H9 (cell line): ENCODE data around the gene BARX2. TPM values are rescaled to one million over a fixed set of nuclear protein-coding genes. Genes with fewer than 3 reads are reported as not detected.

Experiments
- DNase-seq: peaks from one replicate; pipeline ENCODE4 v3.0.0-alpha.2; 2017
- H2AFZ ChIP-seq: one replicate; pipeline ENCODE4 v1.6.1; 2013; ENCODE audit warnings: mild to moderate bottlenecking, low read length, control low read depth, moderate library complexity
- H2AK5ac ChIP-seq: 2 replicates; pipeline ENCODE4 v1.6.1; 2013; ENCODE audit warnings: low read length, control low read depth, mixed read lengths; ENCODE audit not compliant: insufficient read length
- H2BK120ac ChIP-seq: one replicate; pipeline ENCODE4 v1.6.1; 2013; ENCODE audit warnings: low read depth, mild to moderate bottlenecking, low read length, control low read depth, inconsistent platforms; ENCODE audit not compliant: poor library complexity, severe bottlenecking
- H2BK12ac ChIP-seq: 2 replicates; pipeline ENCODE4 v1.6.1; 2013; ENCODE audit warnings: low read length, control low read depth, mixed read lengths, low read depth; ENCODE audit not compliant: insufficient read length
- H2BK15ac ChIP-seq: 2 replicates; pipeline ENCODE4 v1.6.1; 2013; ENCODE audit warnings: low read depth, low read length, control low read depth
- H2BK20ac ChIP-seq: one replicate; pipeline ENCODE4 v1.6.1; 2013; ENCODE audit warnings: low read depth, mild to moderate bottlenecking, low read length, control low read depth, inconsistent platforms; ENCODE audit not compliant: poor library complexity, severe bottlenecking
- H2BK5ac ChIP-seq: 2 replicates; pipeline ENCODE4 v1.6.1; 2013; ENCODE audit warnings: low read length, control low read depth, mixed read lengths; ENCODE audit not compliant: insufficient read length
- H3K14ac ChIP-seq: 2 replicates; pipeline ENCODE4 v1.6.1; 2013; ENCODE audit warnings: low read length, control low read depth; ENCODE audit not compliant: insufficient read depth
- H3K18ac ChIP-seq: 2 replicates; pipeline ENCODE4 v1.6.1; 2013; ENCODE audit warnings: low read depth, mild to moderate bottlenecking, mixed read lengths, low read length, control low read depth; ENCODE audit not compliant: insufficient read length
- H3K23ac ChIP-seq: 2 replicates; pipeline ENCODE4 v1.6.1; 2013; ENCODE audit warnings: low read length, control low read depth, mixed read lengths, low read depth; ENCODE audit not compliant: insufficient read length
- H3K23me2 ChIP-seq: 2 replicates; pipeline ENCODE4 v1.6.1; 2013; ENCODE audit warnings: low read depth, mild to moderate bottlenecking, mixed read lengths, low read length, control low read depth; ENCODE audit not compliant: insufficient read length, poor library complexity, severe bottlenecking
- H3K27ac ChIP-seq: 2 replicates; pipeline ENCODE4 v1.5.1; 2013; ENCODE audit warnings: low read length, control low read depth, mixed read lengths, low read depth; ENCODE audit not compliant: insufficient read length
- H3K27me3 ChIP-seq: 2 replicates; pipeline ENCODE4 v1.6.1; 2013; ENCODE audit warnings: low read length, control low read depth, inconsistent platforms; ENCODE audit not compliant: insufficient read depth
- H3K4ac ChIP-seq: 2 replicates; pipeline ENCODE4 v1.6.1; 2013; ENCODE audit warnings: low read depth, mild to moderate bottlenecking, control low read depth, inconsistent platforms, low read length, moderate library complexity
- H3K4me1 ChIP-seq: 2 replicates; pipeline ENCODE4 v1.6.1; 2013; ENCODE audit warnings: low read length, control low read depth, inconsistent platforms; ENCODE audit not compliant: insufficient read depth
- H3K4me2 ChIP-seq: 2 replicates; pipeline ENCODE4 v1.6.1; 2013; ENCODE audit warnings: low read length, control low read depth, mixed read lengths; ENCODE audit not compliant: insufficient read length, insufficient read depth
- H3K56ac ChIP-seq: 2 replicates; pipeline ENCODE4 v1.6.1; 2013; ENCODE audit warnings: low read depth, mild to moderate bottlenecking, mixed read lengths, low read length, control low read depth; ENCODE audit not compliant: insufficient read length
- H3K79me1 ChIP-seq: 2 replicates; pipeline ENCODE4 v1.6.1; 2013; ENCODE audit warnings: low read depth, mild to moderate bottlenecking, moderate library complexity, low read length, control low read depth, inconsistent platforms; ENCODE audit not compliant: insufficient read depth, poor library complexity, severe bottlenecking
- H3K79me2 ChIP-seq: 2 replicates; pipeline ENCODE4 v1.6.1; 2013; ENCODE audit warnings: low read length, control low read depth, inconsistent platforms; ENCODE audit not compliant: insufficient read depth
- H3K9ac ChIP-seq: 2 replicates; pipeline ENCODE4 v1.6.1; 2013; ENCODE audit warnings: low read length, control low read depth, mixed read lengths; ENCODE audit not compliant: insufficient read length; ENCODE audit errors: extremely low read depth
- H3K9me3 ChIP-seq: one replicate; pipeline ENCODE4 v1.6.1; 2013; ENCODE audit warnings: low read depth, low read length, inconsistent platforms; ENCODE audit not compliant: control insufficient read depth
- H3T11ph ChIP-seq: one replicate; pipeline ENCODE4 v1.6.1; 2013; ENCODE audit warnings: mild to moderate bottlenecking, low read length, control low read depth, inconsistent platforms
- H4K20me1 ChIP-seq: one replicate; pipeline ENCODE4 v1.6.1; 2013; ENCODE audit not compliant: control insufficient read depth, insufficient read length, insufficient read depth
- H4K5ac ChIP-seq: 2 replicates; pipeline ENCODE4 v1.6.1; 2013; ENCODE audit warnings: low read depth, mild to moderate bottlenecking, mixed read lengths, low read length, control low read depth; ENCODE audit not compliant: insufficient read length
- H4K8ac ChIP-seq: replicated peaks from 2 replicates; pipeline ENCODE4 v1.6.1; 2013; ENCODE audit warnings: low read length, control low read depth, mixed read lengths, low read depth; ENCODE audit not compliant: insufficient read length
- H4K91ac ChIP-seq: 2 replicates; pipeline ENCODE4 v1.6.1; 2013; ENCODE audit warnings: low read depth, mild to moderate bottlenecking, moderate library complexity, mixed read lengths, low read length, control low read depth; ENCODE audit not compliant: insufficient read length
- H3K27ac Mint-ChIP-seq, 3 experiments: 2 replicates in 2 of 3; 3 replicates in 1 of 3; pipeline ENCODE4 v1.8.0; 2020 to 2021; ENCODE audit warnings: mixed read lengths in 3 of 3, mild to moderate bottlenecking in 1 of 3, moderate library complexity in 1 of 3
- H3K27me3 Mint-ChIP-seq: 2 replicates; pipeline ENCODE4 v1.8.0; 2021; ENCODE audit warnings: low read depth, mild to moderate bottlenecking, moderate library complexity, mixed read lengths
- H3K36me3 Mint-ChIP-seq, 3 experiments: 2 replicates in 2 of 3; 3 replicates in 1 of 3; pipeline ENCODE4 v1.8.0; 2020 to 2021; ENCODE audit warnings: low read depth in 3 of 3, mixed read lengths in 3 of 3; ENCODE audit not compliant: insufficient read depth in 1 of 3
- H3K4me1 Mint-ChIP-seq, 2 experiments: 2 replicates each; pipeline ENCODE4 v1.8.0; 2020; ENCODE audit warnings: mixed read lengths in 2 of 2
- H3K4me3 Mint-ChIP-seq, 2 experiments: 2 replicates in 1 of 2; 3 replicates in 1 of 2; pipeline ENCODE4 v1.8.0; 2020 to 2021; ENCODE audit warnings: mild to moderate bottlenecking in 2 of 2, mixed read lengths in 2 of 2, moderate library complexity in 1 of 2
- H3K9me3 Mint-ChIP-seq, 2 experiments: 2 replicates in 1 of 2; 3 replicates in 1 of 2; pipeline ENCODE4 v1.8.0; 2020; ENCODE audit warnings: mild to moderate bottlenecking in 2 of 2, mixed read lengths in 2 of 2, moderate library complexity in 1 of 2
- WGBS: extraction: QIAGEN DNeasy Blood & Tissue Kit; methylation state at CpG from one replicate; pipeline ENCODE4 v1.1.7; 2013; ENCODE audit warnings: missing lambda C conversion rate, low lambda C conversion rate, mixed read lengths; ENCODE audit not compliant: insufficient read length; ENCODE audit errors: extremely low coverage; 5-methylcytosine and 5-hydroxymethylcytosine counted together
- total RNA-seq: library from RNA; stranded (reverse); gene quantifications from 2 replicates; pipeline ENCODE4 v1.2.1, GENCODE V29; 2021
- TF ChIP-seq, protein P1 (sequence below): fragments of 200-600 bp; sonication (generic); conservative IDR thresholded peaks from 3 replicates; pipeline ENCODE4 v1.8.0; 2021; ENCODE audit warnings: antibody characterized with exemption, mild to moderate bottlenecking

Gene BARX2
- total RNA-seq, 1 experiment from 2014 or later, result not detected

DNA sequence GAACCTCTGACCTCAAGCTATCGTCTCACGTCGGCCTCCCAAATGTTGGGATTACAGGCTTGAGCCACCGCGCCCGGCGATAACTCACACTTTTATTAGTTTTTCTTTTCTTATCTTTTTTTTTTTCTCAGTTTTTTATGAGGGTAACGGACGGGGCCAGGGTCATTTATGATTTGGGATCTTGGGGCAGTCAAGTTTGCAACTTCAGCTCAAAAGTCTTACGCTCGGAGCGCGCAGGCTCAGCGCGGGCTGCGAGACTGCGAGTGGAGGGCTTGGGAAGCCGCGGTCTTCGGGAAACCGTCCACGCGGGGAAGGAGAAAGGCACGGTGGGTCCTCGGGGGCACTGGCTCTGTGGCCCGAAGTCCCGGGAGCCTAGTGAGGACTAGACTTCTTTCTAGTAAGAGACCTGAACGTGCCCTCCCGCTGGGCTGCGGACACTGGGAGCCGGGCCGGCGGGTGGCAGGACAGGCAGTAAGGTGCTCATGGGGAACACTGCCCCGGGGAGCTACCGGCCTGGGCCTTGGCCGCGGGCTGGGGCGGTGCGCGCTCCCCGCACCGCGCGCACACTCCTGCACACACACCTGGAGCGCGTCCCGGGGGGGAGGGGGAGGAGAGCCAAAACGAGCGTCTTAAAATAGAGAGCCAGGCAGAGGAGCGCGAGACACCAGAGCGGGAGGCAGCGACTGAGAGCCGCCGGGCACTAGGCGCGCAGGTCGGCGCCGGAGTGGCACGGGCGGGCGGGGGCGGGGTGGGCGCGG, 476 bp upstream of the BARX2 start:
- peaks cover 21% of the 10 kb centered on the region for H3K23me2 ChIP-seq
- H3K79me1 ChIP-seq, result no peaks in the 10 kb centered on the region
- no peak overlapping the region for H2AFZ ChIP-seq
- no peak overlapping the region for H2BK5ac ChIP-seq
- peaks cover 16 to 39% of the 10 kb centered on the region in 2 experiments for H3K4me1 Mint-ChIP-seq
- H3K27me3 Mint-ChIP-seq, result peaks cover 96% of the 10 kb centered on the region
- DNase-seq, result peak; percentile 64
- no peak overlapping the region for H3T11ph ChIP-seq
- no peak overlapping the region for H2AK5ac ChIP-seq
- H3K4ac ChIP-seq, result no peak overlapping the region
- peaks cover 57% of the 10 kb centered on the region for H3K27me3 ChIP-seq
- H3K9ac ChIP-seq, result no peak overlapping the region
- WGBS, result no CpG with 5 or more reads among the region's 66 CpGs
- H3K56ac ChIP-seq, result no peak overlapping the region
- no peak overlapping the region for H3K23ac ChIP-seq
- H3K27ac Mint-ChIP-seq, result no peak overlapping the region; a peak in 1 of 7 replicates
- no peak overlapping the region for H4K91ac ChIP-seq
- no peaks in the 10 kb centered on the region for H3K9me3 ChIP-seq
- TF ChIP-seq, protein P1, sequence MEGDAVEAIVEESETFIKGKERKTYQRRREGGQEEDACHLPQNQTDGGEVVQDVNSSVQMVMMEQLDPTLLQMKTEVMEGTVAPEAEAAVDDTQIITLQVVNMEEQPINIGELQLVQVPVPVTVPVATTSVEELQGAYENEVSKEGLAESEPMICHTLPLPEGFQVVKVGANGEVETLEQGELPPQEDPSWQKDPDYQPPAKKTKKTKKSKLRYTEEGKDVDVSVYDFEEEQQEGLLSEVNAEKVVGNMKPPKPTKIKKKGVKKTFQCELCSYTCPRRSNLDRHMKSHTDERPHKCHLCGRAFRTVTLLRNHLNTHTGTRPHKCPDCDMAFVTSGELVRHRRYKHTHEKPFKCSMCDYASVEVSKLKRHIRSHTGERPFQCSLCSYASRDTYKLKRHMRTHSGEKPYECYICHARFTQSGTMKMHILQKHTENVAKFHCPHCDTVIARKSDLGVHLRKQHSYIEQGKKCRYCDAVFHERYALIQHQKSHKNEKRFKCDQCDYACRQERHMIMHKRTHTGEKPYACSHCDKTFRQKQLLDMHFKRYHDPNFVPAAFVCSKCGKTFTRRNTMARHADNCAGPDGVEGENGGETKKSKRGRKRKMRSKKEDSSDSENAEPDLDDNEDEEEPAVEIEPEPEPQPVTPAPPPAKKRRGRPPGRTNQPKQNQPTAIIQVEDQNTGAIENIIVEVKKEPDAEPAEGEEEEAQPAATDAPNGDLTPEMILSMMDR, result no peak
- H2BK120ac ChIP-seq, result no peak overlapping the region
- no peaks in the 10 kb centered on the region for H3K4me1 ChIP-seq
- H4K8ac ChIP-seq, result no peak overlapping the region
- H4K20me1 ChIP-seq, result no peaks in the 10 kb centered on the region
- H2BK15ac ChIP-seq, result no peak overlapping the region
- peak overlapping the region; percentile 55 to 77 for H3K4me3 Mint-ChIP-seq
- H3K4me2 ChIP-seq, result peak overlapping the region; percentile 77
- H3K9me3 Mint-ChIP-seq, result peaks cover 0 to 2% of the 10 kb centered on the region in 2 experiments; a peak in 2 of 5 replicates
- no peaks in the 10 kb centered on the region for H3K79me2 ChIP-seq
- H3K27ac ChIP-seq, result no peak overlapping the region
- H3K36me3 Mint-ChIP-seq, result no peaks in the 10 kb centered on the region
- no peak overlapping the region for H3K14ac ChIP-seq
- no peak overlapping the region for H4K5ac ChIP-seq
- H3K18ac ChIP-seq, result no peak overlapping the region
- H2BK20ac ChIP-seq, result no peak overlapping the region
- H2BK12ac ChIP-seq, result no peak overlapping the region
